GM12892 (cell line): ENCODE measurements around the gene SERINC2.

ENCODE experiments used
- POLR2A ChIP-seq: IDR thresholded peaks from 2 replicates; pipeline ENCODE4 v1.6.1; 2011; ENCODE audit warnings: low read depth, low read length, control low read depth
- POLR2AphosphoS5 ChIP-seq: IDR thresholded peaks from 2 replicates; pipeline ENCODE4 v1.6.1; 2011; ENCODE audit warnings: low read depth, low read length, control low read depth

GRCh38 chr1:31372051-31372450, 41.0 kb upstream of the SERINC2 start:
- TF ChIP-seq POLR2AphosphoS5 = no peak
- no peak for TF ChIP-seq POLR2A
